GM04503 (cell line): ENCODE results near the gene ZNF555.

Source experiments
- DNase-seq: peaks from one replicate; pipeline ENCODE4 v3.0.0-alpha.2; 2012; ENCODE audit warnings: low read depth

The ZNF555 gene

GRCh38 chr19:2827022-2827421 lies 14.3 kb upstream of the ZNF555 start:
- DNase-seq = no peak

- DNase-seq = no peak
Measured at GRCh38 chr19:2827840-2828489, 13.3 kb upstream of the ZNF555 start.

- no peak for DNase-seq
Measured at GRCh38 chr19:2834294-2834871, 6.9 kb upstream of the ZNF555 start.

GRCh38 chr19:2837430-2837829 lies 3.8 kb upstream of the ZNF555 start:
- no peak for DNase-seq

GRCh38 chr19:2841855-2842574 lies 740 bp downstream of the ZNF555 start:
- no peak for DNase-seq

- DNase-seq = no peak
Measured at GRCh38 chr19:2845107-2845506, 3.8 kb downstream of the ZNF555 start.

- DNase-seq = no peak
Measured at GRCh38 chr19:2846180-2846894, 5.1 kb downstream of the ZNF555 start.

- DNase-seq = no peak
Measured at GRCh38 chr19:2847507-2847906, 6.2 kb downstream of the ZNF555 start.

- DNase-seq = peak; percentile 37
Measured at GRCh38 chr19:2848616-2849015, 7.3 kb downstream of the ZNF555 start.

- no peak for DNase-seq
Measured at GRCh38 chr19:2850256-2850925, 9.1 kb downstream of the ZNF555 start.

- DNase-seq = no peak
Measured at GRCh38 chr19:2852598-2852997, 11.3 kb downstream of the ZNF555 start.

- DNase-seq = no peak
Measured at GRCh38 chr19:2853015-2853606, 11.8 kb downstream of the ZNF555 start.

GRCh38 chr19:2854849-2855248 lies 13.6 kb downstream of the ZNF555 start:
- DNase-seq = no peak

- DNase-seq = no peak
Measured at GRCh38 chr19:2856457-2857050, 15.3 kb downstream of the ZNF555 start.

GRCh38 chr19:2858864-2859263 lies 17.6 kb downstream of the ZNF555 start:
- DNase-seq = no peak

- DNase-seq = no peak
Measured at GRCh38 chr19:2863816-2864215, 22.5 kb downstream of the ZNF555 start.

- no peak for DNase-seq
Measured at GRCh38 chr19:2865334-2866100, 24.2 kb downstream of the ZNF555 start.

- no peak for DNase-seq
Measured at GRCh38 chr19:2866495-2867024, 25.3 kb downstream of the ZNF555 start.

GRCh38 chr19:2867025-2867991 lies 26.0 kb downstream of the ZNF555 start, which contains the start of gene ZNF556:
TSS of gene ZNF556 (plus strand) at chr19:2867335. CDS start at chr19:2867422, 87 bp downstream.
- peak; percentile 81 for DNase-seq
